HG03103 (cell line): Measurements from ENCODE around the gene ST7.
A peak's percentile ranks its signal among the peaks of the same experiment; 100 is the strongest.
"Not testable (repeated sequence)": the region's sequence is repeated elsewhere in the genome, so short reads cannot be mapped to it uniquely, and the experiment has no call there.

Experiments
- ATAC-seq: cut with Tn5 transposase; IDR thresholded peaks from one replicate; pipeline ENCODE4 v1.9.1; 2021; ENCODE audit warnings: low read depth; ENCODE audit not compliant: unreplicated experiment

Gene ST7, protein sequence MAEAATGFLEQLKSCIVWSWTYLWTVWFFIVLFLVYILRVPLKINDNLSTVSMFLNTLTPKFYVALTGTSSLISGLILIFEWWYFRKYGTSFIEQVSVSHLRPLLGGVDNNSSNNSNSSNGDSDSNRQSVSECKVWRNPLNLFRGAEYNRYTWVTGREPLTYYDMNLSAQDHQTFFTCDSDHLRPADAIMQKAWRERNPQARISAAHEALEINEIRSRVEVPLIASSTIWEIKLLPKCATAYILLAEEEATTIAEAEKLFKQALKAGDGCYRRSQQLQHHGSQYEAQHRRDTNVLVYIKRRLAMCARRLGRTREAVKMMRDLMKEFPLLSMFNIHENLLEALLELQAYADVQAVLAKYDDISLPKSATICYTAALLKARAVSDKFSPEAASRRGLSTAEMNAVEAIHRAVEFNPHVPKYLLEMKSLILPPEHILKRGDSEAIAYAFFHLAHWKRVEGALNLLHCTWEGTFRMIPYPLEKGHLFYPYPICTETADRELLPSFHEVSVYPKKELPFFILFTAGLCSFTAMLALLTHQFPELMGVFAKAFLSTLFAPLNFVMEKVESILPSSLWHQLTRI

GRCh38 chr7:116953372-116953905 lies at the start of gene ST7:
TSS of gene ST7 (plus strand) at chr7:116953501. CDS start at chr7:116953541, 40 bp downstream.
- peak; percentile 25 for ATAC-seq

DNA sequence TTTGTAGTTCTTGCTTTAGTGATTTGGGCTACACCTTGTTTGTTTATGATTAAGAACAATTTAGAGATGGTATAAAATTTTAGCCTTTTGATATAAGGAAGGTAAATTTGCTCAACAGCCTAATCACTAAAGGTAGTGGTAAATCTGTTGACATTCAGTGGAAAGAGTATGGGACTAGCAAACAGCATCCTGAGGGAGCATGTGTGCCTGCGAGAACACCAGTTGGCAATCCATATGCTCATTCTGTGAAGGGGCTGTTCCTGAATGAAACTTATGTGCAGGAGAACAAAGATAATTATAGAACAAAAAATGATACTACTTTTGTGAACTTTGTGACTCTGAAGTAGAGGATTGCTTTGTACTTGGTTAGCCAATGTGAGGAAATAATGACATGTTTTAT lies 46.9 kb upstream of the ST7 start:
- ATAC-seq: no peak

DNA sequence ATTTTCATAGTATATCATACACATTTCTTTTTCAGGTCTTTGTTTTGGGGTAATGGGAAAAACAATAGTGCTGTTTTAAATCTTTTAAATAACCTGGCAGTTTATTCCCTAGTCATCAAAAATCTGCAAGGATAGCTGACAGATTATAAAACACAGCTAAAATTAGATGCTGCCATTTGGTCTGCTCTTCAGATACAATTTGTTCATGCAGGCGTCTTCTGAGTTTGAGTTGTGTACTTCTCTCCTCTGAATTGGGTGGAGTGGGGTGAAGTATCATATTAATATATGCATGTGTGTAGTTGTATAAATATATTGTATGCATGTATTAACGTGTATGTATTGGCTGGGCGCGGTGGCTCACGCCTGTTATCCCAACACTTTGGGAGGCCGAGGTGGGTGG lies 42.9 kb upstream of the ST7 start:
- ATAC-seq: no peak

DNA sequence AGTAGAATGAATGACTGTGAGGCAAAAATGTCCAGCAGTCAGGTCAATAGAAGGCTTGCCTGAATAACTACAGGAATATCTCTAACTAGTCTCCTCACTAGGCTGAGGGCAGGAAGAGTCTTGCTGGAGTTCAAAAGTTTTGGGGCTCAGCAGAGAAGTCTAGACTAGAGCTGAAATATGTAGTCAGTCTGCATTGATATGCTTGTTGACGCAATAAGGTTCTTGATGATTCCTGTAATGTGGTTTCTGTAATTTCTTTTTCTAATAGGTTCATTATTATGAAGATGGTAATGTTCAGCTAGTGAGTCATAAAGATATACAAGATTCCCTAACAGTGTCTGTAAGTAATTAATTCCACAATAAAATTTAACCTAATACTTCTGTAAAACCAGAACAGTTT lies 41.5 kb upstream of the ST7 start:
- no peak for ATAC-seq

GRCh38 chr7:116912269-116912909 lies 40.9 kb upstream of the ST7 start:
- no peak for ATAC-seq

DNA sequence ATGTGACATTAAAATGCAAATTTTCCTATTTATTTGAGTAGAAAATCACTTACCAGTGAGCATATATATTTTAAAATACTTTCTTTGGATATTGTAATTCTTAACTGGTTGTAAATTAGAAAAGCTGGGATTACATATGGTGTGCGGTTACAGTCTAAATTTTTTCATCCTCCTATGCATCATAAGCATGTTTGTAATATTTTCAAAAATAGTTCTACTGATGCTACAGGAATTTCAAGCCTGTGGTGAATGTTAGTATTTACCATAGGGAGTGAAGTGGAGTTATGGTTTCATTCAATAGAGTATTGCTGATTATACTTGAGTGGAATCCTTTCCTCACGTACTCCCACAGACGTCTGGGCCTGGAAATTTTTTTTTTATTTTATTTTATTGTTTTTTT lies 34.6 kb upstream of the ST7 start:
- ATAC-seq: no peak

DNA sequence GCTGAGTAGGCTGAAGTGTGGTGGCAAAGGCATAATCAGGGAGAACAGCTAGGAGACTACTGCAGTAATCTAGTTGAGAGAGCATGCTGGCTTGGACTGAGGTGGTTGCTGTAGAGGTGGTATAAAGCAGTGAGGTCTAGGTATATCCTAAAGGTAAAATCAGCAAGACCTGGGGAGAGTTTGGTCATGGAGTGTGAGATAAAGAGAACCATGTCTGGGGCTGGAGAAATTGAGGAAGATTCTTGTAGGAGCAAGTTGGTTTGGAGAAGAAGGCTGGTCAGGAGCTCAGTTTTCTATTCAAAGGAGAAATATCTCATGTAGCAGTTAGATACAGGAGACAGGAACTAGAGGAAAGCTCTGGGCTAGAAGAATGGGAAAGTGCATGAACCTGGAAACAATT lies 32.9 kb upstream of the ST7 start:
- no peak for ATAC-seq

GRCh38 chr7:116922545-116922944 lies 30.8 kb upstream of the ST7 start:
- no peak for ATAC-seq

DNA sequence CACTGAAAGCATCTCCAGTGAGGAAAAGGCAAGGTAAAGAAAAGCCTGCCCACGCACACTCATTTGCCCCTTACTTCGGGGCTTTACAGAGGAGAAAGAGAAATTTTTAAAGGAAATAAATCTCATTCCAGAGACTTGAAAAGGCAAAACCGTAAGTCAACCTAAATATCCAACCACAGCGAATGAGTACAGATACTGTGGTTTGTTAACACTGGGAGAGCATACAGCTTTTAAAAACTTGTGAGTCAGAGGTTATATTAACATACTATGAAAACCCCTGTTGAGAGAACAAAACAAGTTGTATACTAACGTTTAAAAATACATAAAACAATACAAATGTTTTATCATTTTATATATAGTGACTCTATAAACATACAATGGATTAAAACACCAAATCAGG lies 28.6 kb upstream of the ST7 start:
- ATAC-seq: no peak

DNA sequence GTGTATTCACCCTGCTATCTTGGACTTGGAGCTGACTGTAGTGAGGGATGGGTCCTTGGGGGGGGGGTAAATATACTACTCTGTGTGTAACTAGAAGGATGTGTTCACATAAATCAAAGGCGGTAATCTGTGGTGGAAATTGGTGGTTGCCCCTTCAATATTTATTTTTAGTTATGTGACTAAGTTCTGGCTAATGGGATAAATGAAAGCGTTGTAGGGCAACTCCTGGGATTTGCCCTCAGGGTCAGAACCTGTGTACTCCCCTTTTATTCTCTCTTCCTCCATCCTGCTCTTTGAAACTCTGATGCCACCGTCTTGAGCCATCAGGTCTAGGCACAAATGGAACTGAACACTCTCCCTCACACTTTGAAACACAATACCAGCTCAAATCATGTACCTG lies 24.3 kb upstream of the ST7 start:
- ATAC-seq: no peak

- ATAC-seq: peak; percentile 89
Measured at GRCh38 chr7:116929914-116930913, 23.1 kb upstream of the ST7 start.

- ATAC-seq: no peak
Measured at GRCh38 chr7:116932566-116932965, 20.7 kb upstream of the ST7 start.

GRCh38 chr7:116933465-116933864 lies 19.8 kb upstream of the ST7 start:
- ATAC-seq: no peak

- ATAC-seq: no peak
Measured at GRCh38 chr7:116934580-116934979, 18.7 kb upstream of the ST7 start.

- not testable (repeated sequence) for ATAC-seq
Measured at GRCh38 chr7:116936844-116937243, 16.5 kb upstream of the ST7 start.

- no peak for ATAC-seq
Measured at GRCh38 chr7:116938678-116939077, 14.6 kb upstream of the ST7 start.

DNA sequence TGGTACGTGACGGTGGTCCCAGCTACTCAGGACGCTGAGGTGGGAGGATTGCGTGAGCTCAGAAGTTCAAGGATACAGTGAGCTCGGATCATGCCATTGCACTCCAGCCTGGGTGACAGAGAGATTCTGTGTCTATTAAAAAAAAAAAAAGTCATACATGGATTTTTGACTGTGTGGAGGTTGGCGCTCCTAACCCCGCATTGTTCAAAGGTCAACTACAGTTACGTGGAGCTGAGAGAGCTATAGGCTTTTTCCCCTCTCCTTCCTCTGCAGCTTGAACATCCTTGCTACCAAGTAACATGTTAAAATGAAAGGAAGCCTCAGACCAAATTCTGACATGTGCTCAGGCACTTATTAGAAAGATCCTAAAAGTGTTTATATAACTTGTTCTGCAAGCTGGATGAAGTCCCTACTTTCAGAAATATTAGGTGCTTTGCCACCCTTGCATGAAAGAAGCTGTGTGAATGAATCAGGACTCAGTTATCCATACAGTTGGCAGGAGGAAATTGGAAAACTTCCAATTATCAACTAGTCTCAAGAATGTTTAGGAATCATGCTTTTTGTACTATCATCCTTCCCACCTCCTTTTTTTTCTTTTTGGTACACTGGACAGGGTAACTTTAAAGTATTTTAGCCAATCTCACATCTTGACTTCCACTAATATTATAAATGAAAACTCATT lies 12.5 kb upstream of the ST7 start:
- no peak for ATAC-seq

DNA sequence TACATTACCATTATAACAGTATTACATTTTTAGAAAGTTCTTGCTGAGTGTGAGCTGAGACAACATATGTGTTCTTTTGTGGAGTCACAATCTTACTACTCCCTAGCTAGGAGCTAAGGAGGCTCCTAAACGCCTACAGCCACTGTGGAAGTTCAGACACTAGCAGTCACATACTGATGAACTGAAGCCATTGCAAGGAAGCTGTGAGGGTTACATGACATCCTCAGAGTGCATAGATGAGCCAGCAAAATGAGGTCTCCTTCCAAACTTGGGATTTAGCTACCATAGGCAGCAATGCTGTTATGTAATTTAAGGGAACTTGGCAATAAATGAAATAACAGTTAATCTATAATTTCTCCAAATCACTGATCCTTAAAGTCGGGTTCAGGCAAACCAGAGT lies 10.8 kb upstream of the ST7 start:
- no peak for ATAC-seq

DNA sequence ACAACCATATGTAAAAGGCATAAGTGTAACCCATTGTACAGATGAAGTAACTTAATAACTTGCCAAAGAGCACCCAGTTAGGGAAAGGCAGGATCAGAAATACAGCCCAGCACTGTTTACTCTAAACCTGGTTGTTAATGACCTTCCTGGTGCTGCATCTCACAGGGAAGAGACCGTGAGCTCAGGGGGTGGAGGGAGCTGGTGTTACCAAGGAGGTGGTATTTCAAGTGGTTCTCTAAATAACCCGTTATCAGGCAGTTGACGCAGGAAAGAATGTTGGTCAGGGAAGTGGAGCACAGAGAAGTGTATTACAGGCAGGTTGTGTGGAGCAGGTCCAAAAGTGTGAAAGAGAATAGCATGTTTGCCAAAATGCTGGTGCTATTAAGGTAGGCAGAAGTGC lies 4.4 kb upstream of the ST7 start:
- no peak for ATAC-seq
